Daoy (cell line): ENCODE results near the gene DCC. TPM values are rescaled to one million over a fixed set of nuclear protein-coding genes. Genes with fewer than 3 reads are reported as not detected.

Experiments used
- DNase-seq: peaks from one replicate; pipeline ENCODE4 v3.0.0-alpha.2; 2015; ENCODE audit warnings: low read depth
- total RNA-seq: library from RNA; depleted of rRNA; stranded (reverse); fragments of >200 nt; shearing (Covaris generic); gene quantifications from 2 replicates; pipeline ENCODE4 v1.2.3, GENCODE V29; 2014

DCC gene
- total RNA-seq, 1 experiment from 2014 or later = not detected

GRCh38 chr18:53191634-53192033 lies 851.6 kb downstream of the DCC start:
- no peak for DNase-seq

- DNase-seq = no peak
Measured at GRCh38 chr18:53193870-53194269, 853.9 kb downstream of the DCC start.

DNA sequence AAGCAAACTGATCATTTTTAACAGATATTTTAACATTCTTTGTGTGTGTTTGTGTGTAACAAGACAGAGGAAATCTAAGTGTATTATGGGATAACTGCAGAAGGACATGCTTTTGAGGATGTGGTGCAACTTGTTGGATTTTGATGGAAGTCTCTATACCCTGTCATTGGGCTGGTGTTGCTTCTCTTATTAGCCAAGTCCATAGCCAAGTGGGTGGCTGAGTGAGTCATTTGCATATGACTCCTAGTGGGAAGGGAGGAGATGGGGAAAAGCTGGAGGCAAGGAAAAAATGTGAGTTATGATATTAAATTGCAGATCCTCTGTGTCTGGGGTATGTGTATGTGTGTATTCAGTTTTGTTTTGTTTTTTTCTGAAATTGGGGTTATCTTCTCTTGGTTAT lies 879.9 kb downstream of the DCC start:
- no peak for DNase-seq

DNA sequence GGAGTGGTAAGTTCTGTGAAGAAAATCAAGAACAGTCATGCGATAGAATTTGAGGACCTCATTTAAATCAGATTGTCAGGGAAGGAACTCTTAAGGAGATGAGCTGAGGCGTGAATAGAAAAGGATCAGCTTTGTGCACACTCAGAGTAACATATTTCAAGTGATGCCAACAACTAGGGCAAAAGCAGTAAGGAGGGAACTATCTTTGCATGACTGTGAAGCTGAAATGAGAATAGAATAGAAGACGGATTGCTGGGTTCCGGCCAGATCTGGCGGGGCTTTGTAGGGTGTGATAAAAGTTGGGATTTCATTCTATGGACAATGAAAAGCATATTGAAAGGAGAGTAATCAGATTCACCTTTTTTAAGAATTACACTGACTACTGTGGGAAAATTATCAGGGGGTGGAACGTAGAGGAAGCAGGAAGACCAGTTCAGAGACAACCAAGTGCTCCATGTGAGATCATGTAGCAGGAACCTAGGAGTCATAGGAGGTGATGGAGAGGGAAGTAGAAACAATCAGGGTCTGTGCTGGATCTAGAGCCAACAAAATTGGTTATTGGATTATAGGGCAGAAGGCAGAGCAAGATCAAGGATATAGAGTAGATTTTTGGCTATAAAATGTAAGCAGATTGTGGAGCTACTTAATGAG lies 884.3 kb downstream of the DCC start:
- DNase-seq = no peak

GRCh38 chr18:53225567-53226325 lies 885.7 kb downstream of the DCC start:
- no peak for DNase-seq

DNA sequence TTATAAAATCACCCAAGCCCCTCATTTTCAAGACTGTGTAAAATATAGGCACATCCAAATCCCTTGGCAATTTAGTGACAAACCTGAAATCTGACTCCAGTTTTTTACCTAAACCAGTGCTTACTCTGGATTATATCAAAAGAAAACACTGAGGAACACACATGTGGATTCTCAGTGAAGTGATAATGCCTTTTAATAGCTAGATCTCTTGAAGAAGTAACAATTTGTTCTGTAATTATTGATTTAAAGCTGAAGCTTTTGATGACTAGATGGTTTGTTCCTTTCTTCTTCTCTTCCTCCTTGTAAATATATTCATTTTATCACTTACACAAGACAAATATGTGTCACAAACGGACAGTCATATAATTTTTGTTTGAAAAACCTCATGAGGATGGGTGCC lies 894.6 kb downstream of the DCC start:
- DNase-seq = no peak

- no peak for DNase-seq
Measured at GRCh38 chr18:53241161-53241560, 901.2 kb downstream of the DCC start.

- no peak for DNase-seq
Measured at GRCh38 chr18:53253789-53254188, 913.8 kb downstream of the DCC start.

DNA sequence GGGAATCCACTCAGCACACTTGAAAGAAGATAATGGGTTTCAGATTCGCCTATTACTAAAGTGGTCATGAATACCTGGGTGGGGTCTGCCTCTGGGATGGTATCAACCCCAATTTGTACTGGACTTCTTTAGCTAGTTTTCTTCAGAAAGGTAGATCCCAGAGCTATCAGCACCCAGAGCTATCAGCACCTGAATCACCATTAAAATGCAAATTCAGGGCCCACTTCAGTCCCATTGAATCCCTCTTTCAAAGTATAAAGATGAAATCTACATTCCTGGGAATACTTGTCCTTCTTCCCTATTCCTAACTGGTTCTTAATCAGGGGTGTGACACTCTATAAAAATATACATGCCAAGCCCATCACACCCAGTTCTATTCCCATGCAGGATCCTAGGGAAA lies 914.3 kb downstream of the DCC start:
- DNase-seq = no peak

DNA sequence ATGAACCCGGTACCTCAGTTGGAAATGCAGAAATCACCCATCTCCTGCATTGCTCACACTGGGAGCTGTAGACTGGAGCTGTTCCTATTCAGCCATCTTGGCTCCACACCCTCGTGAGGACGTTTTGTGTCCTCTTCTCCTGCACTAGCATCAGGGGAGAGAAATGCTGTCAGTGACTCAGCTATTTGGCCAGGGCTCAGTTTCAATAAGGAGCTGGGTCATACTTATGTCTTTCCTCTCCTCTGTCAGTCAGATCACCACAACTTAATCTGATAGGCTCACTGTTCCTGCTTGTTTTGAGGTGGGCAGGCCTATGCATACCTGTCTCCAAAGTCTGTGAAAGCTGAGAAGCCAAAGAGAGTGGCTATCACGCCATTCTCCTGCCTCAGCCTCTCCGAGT lies 921.2 kb downstream of the DCC start:
- no peak for DNase-seq

DNA sequence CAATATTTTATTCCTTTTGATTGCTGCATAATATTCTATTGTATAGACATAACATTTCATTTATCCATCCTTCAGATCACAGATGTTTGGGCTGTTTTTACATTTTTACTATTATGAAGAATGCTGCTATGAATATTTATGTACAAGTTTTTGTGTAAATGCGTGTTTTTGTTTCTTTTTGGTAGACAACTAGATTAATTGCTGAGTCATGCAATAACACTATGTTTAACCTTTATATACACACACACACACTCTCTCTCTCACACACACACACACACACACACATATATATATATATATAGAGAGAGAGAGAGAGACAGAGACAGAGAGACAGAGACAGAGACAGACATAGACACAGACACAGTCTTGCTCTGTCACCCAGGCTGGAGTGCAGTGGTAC lies 926.9 kb downstream of the DCC start:
- DNase-seq = no peak

GRCh38 chr18:53268455-53268854 lies 928.5 kb downstream of the DCC start:
- no peak for DNase-seq

GRCh38 chr18:53281406-53281805 lies 941.4 kb downstream of the DCC start:
- no peak for DNase-seq

- DNase-seq = no peak
Measured at GRCh38 chr18:53283708-53284107, 943.7 kb downstream of the DCC start.

GRCh38 chr18:53305461-53305860 lies 965.5 kb downstream of the DCC start:
- DNase-seq = no peak

DNA sequence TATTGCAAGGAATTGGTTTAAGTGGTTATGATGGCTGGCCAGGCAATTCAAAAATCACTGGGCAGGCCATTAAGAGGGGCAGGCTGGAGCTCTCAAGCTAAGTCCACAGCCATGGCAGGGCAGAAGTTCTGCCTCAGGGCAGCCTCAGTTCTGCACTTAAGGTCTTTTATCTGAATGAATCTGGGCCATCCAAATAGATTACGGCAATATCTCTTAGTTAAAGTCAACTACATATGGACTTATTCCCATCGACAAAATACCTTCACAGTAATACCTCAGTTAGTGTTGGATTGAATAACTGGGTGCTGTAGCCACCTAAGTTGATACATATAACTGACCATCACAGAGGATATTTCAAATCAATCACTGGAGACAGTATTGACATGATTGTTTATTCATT lies 979.6 kb downstream of the DCC start:
- no peak for DNase-seq

GRCh38 chr18:53322163-53322562 lies 982.2 kb downstream of the DCC start:
- no peak for DNase-seq

- DNase-seq = no peak
Measured at GRCh38 chr18:53324353-53324752, 984.4 kb downstream of the DCC start.

DNA sequence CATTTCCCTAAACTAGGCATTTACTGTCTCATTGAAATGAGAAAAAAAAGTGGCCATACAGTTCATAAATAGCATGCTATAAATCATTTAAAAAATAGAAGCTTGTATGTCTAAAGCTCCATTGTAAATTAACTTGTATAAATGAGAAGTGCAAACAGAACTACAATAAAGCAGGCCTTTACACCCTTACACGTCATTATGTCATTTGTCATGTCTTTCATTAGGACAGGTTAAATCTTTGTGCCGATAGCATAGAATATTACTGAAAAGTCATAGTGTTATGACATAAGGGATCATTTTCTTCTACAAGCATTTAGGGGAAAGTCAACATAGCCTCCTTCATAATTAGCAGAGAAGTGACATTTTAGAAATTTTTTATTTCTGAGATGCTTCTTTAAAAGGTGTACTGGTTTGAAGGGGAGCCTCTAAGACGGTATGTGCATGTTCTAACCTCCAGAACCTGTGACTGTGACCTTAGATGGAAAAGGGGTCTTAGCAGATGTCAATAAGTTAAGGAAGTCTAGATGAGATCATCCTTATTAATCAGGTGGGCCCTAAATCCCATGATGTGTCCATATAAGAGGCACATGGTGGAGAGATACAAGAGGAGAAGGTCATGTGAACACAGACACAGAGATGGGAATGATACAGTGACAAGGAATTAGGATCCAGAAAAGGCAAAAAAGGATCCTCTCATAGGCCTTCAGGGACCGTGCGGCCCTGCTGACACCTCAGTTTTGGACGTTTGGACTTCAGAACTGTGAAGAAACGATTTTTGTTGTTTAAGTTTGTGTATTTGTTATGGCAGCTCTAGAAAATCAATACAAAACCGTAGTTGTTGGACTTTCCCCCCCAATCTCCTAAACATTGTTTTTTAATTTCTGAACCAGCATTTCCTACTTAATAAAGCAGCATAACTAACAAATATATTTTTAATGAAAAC lies 1020.8 kb downstream of the DCC start:
- DNase-seq = no peak

DNA sequence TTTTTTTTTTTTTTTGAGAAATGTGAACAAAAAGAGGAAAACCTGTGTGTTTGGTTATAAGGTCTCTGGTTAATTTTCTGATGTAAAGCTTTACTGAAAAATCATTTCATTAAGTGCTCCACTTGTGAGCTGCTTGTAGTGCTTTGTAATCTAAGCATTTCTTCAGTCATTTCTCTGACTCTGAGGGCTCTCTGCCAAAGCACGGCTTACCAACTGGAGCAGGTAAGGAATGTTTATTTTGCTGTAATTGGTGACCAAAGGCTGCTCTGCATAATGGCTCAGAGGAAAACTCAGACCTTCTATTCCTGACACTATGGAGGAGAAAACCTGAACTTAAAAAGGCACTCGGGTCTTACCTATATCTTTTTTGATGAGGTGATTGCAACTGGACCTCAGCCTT lies 1035.6 kb downstream of the DCC start:
- no peak for DNase-seq

- peak; percentile 0 for DNase-seq
Measured at GRCh38 chr18:53380063-53380639, 1040.2 kb downstream of the DCC start.

DNA sequence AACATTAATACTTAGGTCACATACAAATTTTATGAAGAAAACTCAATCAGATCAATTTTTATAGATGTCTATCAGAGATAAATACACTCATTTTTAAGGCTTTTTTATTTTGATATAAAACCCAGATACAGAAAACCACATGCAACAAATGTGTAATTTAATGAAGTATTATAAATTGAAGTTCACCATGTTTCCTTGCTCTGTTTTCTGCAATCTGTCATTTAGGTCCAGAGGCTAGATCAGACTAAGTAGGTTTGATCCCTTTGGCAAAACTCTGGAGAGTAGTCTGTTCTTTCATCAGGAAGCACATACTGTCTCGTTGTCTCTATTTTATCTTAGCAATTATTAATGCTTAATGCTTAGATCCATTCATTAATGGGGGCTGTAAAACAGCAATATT lies 1042.9 kb downstream of the DCC start:
- no peak for DNase-seq
